GM12873 (cell line): ENCODE measurements around the gene MAP1B.

Experiments
- CTCF ChIP-seq: IDR thresholded peaks from 2 replicates; pipeline ENCODE4 v1.5.1; 2012; ENCODE audit warnings: low read depth, mild to moderate bottlenecking, moderate library complexity, low read length, control low read depth; ENCODE audit not compliant: insufficient read depth; ENCODE audit errors: missing control alignments

The MAP1B gene

GRCh38 chr5:72206160-72206559, 98.9 kb downstream of the MAP1B start:
- no peak for TF ChIP-seq CTCF

GRCh38 chr5:72206994-72207393, 99.7 kb downstream of the MAP1B start:
- no peak for TF ChIP-seq CTCF

GRCh38 chr5:72208324-72208926, 101.2 kb downstream of the MAP1B start:
- no peak for TF ChIP-seq CTCF

GRCh38 chr5:72209147-72210115, 102.2 kb downstream of the MAP1B start:
- TF ChIP-seq CTCF: no peak

- no peak for TF ChIP-seq CTCF
Observed at GRCh38 chr5:72210888-72211678, 103.8 kb downstream of the MAP1B start.

- TF ChIP-seq CTCF: no peak
Observed at GRCh38 chr5:72212171-72212570, 104.9 kb downstream of the MAP1B start.

GRCh38 chr5:72213482-72213881, 106.2 kb downstream of the MAP1B start:
- TF ChIP-seq CTCF: no peak
